Esophagus (tissue), 2 donors: ENCODE measurements around the gene GIMD1. TPM values are rescaled to one million over a fixed set of nuclear protein-coding genes. Genes with fewer than 3 reads are reported as not detected.

Experiments
- H3K27ac ChIP-seq, 2 donors: one replicate each; pipeline ENCODE4 v1.5.1; 2013; ENCODE audit warnings: low read depth in 2 of 2, mild to moderate bottlenecking in 2 of 2, inconsistent platforms in 1 of 2, low read length in 1 of 2, moderate library complexity in 1 of 2
- H3K27me3 ChIP-seq, 2 donors: one replicate each; pipeline ENCODE4 v1.6.1; 2013; ENCODE audit warnings: low read length in 2 of 2, control low read depth in 1 of 2, mild to moderate bottlenecking in 1 of 2; ENCODE audit not compliant: insufficient read depth in 2 of 2, control insufficient read depth in 1 of 2
- H3K36me3 ChIP-seq, 2 donors: one replicate each; pipeline ENCODE4 v1.6.1; 2013; ENCODE audit warnings: low read length in 1 of 2; ENCODE audit not compliant: control insufficient read depth in 2 of 2, insufficient read depth in 2 of 2
- H3K4me1 ChIP-seq, 2 donors: one replicate each; pipeline ENCODE4 v1.6.1; 2013; ENCODE audit warnings: low read length in 1 of 2; ENCODE audit not compliant: control insufficient read depth in 2 of 2, insufficient read depth in 2 of 2
- H3K4me3 ChIP-seq, 2 donors: one replicate each; pipeline ENCODE4 v1.5.1; 2013; ENCODE audit warnings: low read length in 2 of 2, mild to moderate bottlenecking in 2 of 2, low read depth in 1 of 2, moderate library complexity in 1 of 2
- H3K9me3 ChIP-seq, 2 donors: one replicate each; pipeline ENCODE4 v1.6.1; 2013; ENCODE audit warnings: mild to moderate bottlenecking in 2 of 2, low read depth in 1 of 2, low read length in 1 of 2, moderate library complexity in 1 of 2; ENCODE audit not compliant: control insufficient read depth in 2 of 2, insufficient read depth in 1 of 2
- WGBS, 2 donors: extraction: QIAGEN DNeasy Blood & Tissue Kit; methylation state at CpG; one replicate each; pipeline ENCODE4 v1.1.7; 2013; 5-methylcytosine and 5-hydroxymethylcytosine counted together
- polyA plus RNA-seq, 2 donors: library from polyadenylated mRNA; stranded (reverse); fragments of 200-250 nt; gene quantifications; one replicate each; pipeline ENCODE4 v1.2.3, GENCODE V29; 2013
- donor health status: healthy with polysubstance abuse.
- donor health status: Bipolar disorder and iron deficiency.

Gene GIMD1
- polyA plus RNA-seq, 2 donors, result not detected

- Histone ChIP-seq H3K4me3 (no peak overlapping the region), H3K36me3 (no peaks in the 10 kb centered on the region), H3K27ac (no peak overlapping the region), H3K4me1 (no peaks in the 10 kb centered on the region), H3K9me3 (no peaks in the 10 kb centered on the region), H3K27me3 (no peaks in the 10 kb centered on the region)
- 54 to 66% methylated on average over 4 of the region's 4 CpGs for WGBS, 2 donors
These were observed 13.4 kb downstream of the GIMD1 start for GRCh38 chr4:106355193-106355592.

DNA sequence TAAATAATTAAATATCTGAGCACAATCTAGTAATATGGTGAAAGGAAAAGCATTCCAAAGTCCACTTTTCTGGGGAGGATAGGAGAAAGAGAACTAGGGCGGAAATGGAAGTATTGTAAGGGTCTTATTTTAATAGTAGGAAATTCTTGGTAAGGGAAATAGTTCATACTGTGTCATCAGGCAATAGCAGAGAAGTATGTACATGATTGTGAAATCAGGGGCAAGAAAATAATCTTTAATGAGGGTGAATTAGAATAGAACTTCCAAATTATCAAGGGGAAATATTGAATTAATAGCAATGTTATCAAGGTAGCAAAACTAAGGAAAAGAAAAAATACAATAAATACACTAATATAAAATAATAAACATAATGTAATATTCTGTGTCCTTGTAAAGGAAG lies 14.8 kb downstream of the GIMD1 start:
- Histone ChIP-seq H3K4me3 (no peak overlapping the region), H3K36me3 (no peaks in the 10 kb centered on the region), H3K9me3 (no peaks in the 10 kb centered on the region), H3K27me3 (no peaks in the 10 kb centered on the region), H3K4me1 (no peaks in the 10 kb centered on the region), H3K27ac (no peak overlapping the region)
- 96 to 100% methylated on average over 1 of the region's 1 CpG for WGBS, 2 donors

DNA sequence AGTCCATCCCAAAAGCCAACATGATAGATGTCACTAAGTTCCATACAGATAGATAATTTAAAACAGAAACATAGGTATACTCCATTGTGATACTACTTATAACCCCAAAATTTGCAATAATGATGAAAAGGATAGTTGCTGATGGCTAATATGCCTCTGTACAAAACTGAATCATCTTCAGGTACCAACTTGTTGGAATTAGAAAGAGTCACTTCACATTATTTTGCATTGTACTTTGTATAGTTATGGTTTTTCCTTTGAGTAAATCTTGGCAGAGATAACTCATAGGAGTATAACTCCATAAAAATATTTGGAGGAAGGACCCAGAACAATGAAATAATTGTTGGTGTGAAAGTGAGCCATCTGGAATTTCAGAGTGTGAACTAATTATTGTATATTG lies 17.6 kb downstream of the GIMD1 start:
- peaks cover 0 to 2% of the 10 kb centered on the region in 2 donors for H3K36me3 ChIP-seq
- H3K4me3 ChIP-seq, result no peak overlapping the region

GRCh38 chr4:106347167-106347566 lies 21.4 kb downstream of the GIMD1 start:
- Histone ChIP-seq H3K4me3 (no peak overlapping the region), H3K27ac (no peak overlapping the region), H3K27me3 (no peaks in the 10 kb centered on the region), H3K36me3 (peaks cover 0 to 2% of the 10 kb centered on the region in 2 donors), H3K9me3 (no peaks in the 10 kb centered on the region), H3K4me1 (no peaks in the 10 kb centered on the region)
- WGBS, 2 donors, result 90 to 98% methylated on average over 1 of the region's 1 CpG

More for the DNA sequence above, 17.6 kb downstream of the GIMD1 start:
- H3K4me1 ChIP-seq, result no peaks in the 10 kb centered on the region
- H3K27ac ChIP-seq, result no peak overlapping the region
- H3K9me3 ChIP-seq, result no peaks in the 10 kb centered on the region
- no peaks in the 10 kb centered on the region for H3K27me3 ChIP-seq

DNA sequence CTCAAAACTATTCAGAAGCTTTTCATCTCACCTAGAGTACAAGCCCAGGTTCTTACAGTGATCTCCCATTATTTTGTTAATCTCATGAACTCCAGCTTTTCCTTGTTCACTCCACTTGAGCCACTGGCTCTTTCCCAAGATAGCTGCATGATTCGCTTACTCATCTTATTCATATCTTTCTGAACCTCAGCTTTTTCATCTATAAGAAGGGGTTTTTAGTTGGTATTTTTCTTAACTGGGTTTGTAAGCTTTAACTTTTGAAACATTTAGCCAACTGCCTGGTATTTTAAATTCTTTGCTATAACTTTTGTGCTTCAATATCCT lies 24.0 kb downstream of the GIMD1 start:
- WGBS, 2 donors, result 68 to 78% methylated on average over 1 of the region's 1 CpG

GRCh38 chr4:106343865-106344646 lies 24.5 kb downstream of the GIMD1 start:
- H3K27me3 ChIP-seq, result no peaks in the 10 kb centered on the region
- no peak overlapping the region for H3K27ac ChIP-seq
- H3K9me3 ChIP-seq, result no peaks in the 10 kb centered on the region
- peaks cover 0 to 2% of the 10 kb centered on the region in 2 donors for H3K36me3 ChIP-seq
- H3K4me3 ChIP-seq, result no peak overlapping the region
- H3K4me1 ChIP-seq, result no peaks in the 10 kb centered on the region
- 87 to 89% methylated on average over 2 of the region's 2 CpGs for WGBS, 2 donors

More for the DNA sequence above, 24.0 kb downstream of the GIMD1 start:
- Histone ChIP-seq H3K4me1 (no peaks in the 10 kb centered on the region), H3K27me3 (no peaks in the 10 kb centered on the region), H3K4me3 (no peak overlapping the region), H3K9me3 (no peaks in the 10 kb centered on the region), H3K36me3 (peaks cover 0 to 2% of the 10 kb centered on the region in 2 donors), H3K27ac (no peak overlapping the region)

DNA sequence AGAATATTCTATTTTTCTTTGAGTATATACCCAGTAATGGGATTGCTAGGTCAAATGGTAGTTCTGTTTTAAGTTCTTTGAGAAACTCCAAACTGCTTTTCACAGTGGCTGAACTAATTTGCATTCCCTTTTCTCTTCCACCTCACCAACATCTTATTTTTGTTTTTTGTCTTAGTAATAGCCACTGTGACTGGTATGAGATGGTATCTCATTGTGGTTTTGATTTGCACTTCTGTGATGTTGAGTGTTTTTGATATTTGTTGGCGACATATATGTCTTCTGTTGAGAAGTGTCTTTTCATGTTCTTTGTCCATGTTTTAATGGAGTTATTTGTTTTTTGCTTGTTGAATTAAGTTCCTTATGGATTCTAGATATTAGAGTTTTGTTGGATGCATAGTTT lies 27.8 kb downstream of the GIMD1 start:
- H3K9me3 ChIP-seq, result no peaks in the 10 kb centered on the region
- no peak overlapping the region for H3K4me3 ChIP-seq
- 85 to 91% methylated on average over 1 of the region's 1 CpG for WGBS, 2 donors
- H3K27me3 ChIP-seq, result no peaks in the 10 kb centered on the region
- no peak overlapping the region for H3K27ac ChIP-seq
- H3K4me1 ChIP-seq, result no peaks in the 10 kb centered on the region
- peaks cover 8 to 12% of the 10 kb centered on the region in 2 donors for H3K36me3 ChIP-seq

- H3K27ac ChIP-seq, result no peak overlapping the region
- no peak overlapping the region for H3K4me3 ChIP-seq
- WGBS, 2 donors, result 91 to 96% methylated on average over 4 of the region's 4 CpGs
- no peaks in the 10 kb centered on the region for H3K27me3 ChIP-seq
- peaks cover 11 to 12% of the 10 kb centered on the region in 2 donors for H3K36me3 ChIP-seq
- no peaks in the 10 kb centered on the region for H3K4me1 ChIP-seq
- H3K9me3 ChIP-seq, result no peaks in the 10 kb centered on the region
These were observed 29.1 kb downstream of the GIMD1 start for GRCh38 chr4:106339431-106339830.

GRCh38 chr4:106338671-106339070 lies 29.9 kb downstream of the GIMD1 start:
- peaks cover 11 to 12% of the 10 kb centered on the region in 2 donors for H3K36me3 ChIP-seq
- H3K9me3 ChIP-seq, result no peaks in the 10 kb centered on the region
- WGBS, 2 donors, result 97 to 100% methylated on average over 3 of the region's 3 CpGs
- H3K4me1 ChIP-seq, result no peaks in the 10 kb centered on the region
- no peak overlapping the region for H3K4me3 ChIP-seq
- no peaks in the 10 kb centered on the region for H3K27me3 ChIP-seq
- no peak overlapping the region for H3K27ac ChIP-seq

GRCh38 chr4:106337916-106338315 lies 30.7 kb downstream of the GIMD1 start:
- no peaks in the 10 kb centered on the region for H3K27me3 ChIP-seq
- H3K4me1 ChIP-seq, result no peaks in the 10 kb centered on the region
- H3K27ac ChIP-seq, result no peak overlapping the region
- no peaks in the 10 kb centered on the region for H3K9me3 ChIP-seq
- peaks cover 11 to 12% of the 10 kb centered on the region in 2 donors for H3K36me3 ChIP-seq
- no peak overlapping the region for H3K4me3 ChIP-seq
